Fibroblast of the aortic adventitia (primary cell): ENCODE data around the gene NAV2. TPM values are rescaled to one million over a fixed set of nuclear protein-coding genes. Genes with fewer than 3 reads are reported as not detected.

Experiments
- DNase-seq: peaks from one replicate; pipeline ENCODE4 v3.0.0-alpha.2; 2010; ENCODE audit warnings: low read depth
- H3K4me3 ChIP-seq: 2 replicates; pipeline ENCODE4 v1.5.1; 2011; ENCODE audit warnings: low read depth, mild to moderate bottlenecking, control low read depth, low read length, moderate library complexity
- total RNA-seq: library from RNA; depleted of rRNA; stranded (reverse); fragments of >200 nt; gene quantifications from 2 replicates; pipeline ENCODE4 v1.2.3, GENCODE V29; 2012; ENCODE audit warnings: low replicate concordance
- TF ChIP-seq, protein P1 (sequence below): IDR thresholded peaks from 2 replicates; pipeline ENCODE4 v1.5.1; 2011; ENCODE audit warnings: mild to moderate bottlenecking, low read length, control low read depth, inconsistent platforms; ENCODE audit not compliant: insufficient read depth

The NAV2 gene
- total RNA-seq, 1 donor, result 44.6 TPM

DNA sequence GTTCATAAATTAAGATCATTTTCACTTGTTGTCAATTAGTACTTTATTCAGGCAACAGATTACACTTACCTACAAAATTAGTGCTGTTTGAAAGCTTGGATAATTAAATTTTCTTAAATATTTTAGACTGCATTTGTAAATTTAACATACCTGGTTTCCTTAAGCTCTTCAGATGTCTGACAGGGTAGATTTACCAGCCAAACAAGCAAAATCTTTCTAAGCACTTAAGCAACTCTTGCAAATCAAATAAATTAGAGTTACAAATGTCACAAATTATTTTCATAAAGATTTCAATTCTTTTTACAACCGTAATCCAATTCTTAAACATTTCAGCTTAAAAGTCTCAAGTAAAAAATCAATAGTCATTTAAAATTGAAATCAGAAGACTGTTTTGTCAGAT, 317.8 kb downstream of the NAV2 start:
- H3K4me3 ChIP-seq, result no peak overlapping the region
- TF ChIP-seq, protein P1, sequence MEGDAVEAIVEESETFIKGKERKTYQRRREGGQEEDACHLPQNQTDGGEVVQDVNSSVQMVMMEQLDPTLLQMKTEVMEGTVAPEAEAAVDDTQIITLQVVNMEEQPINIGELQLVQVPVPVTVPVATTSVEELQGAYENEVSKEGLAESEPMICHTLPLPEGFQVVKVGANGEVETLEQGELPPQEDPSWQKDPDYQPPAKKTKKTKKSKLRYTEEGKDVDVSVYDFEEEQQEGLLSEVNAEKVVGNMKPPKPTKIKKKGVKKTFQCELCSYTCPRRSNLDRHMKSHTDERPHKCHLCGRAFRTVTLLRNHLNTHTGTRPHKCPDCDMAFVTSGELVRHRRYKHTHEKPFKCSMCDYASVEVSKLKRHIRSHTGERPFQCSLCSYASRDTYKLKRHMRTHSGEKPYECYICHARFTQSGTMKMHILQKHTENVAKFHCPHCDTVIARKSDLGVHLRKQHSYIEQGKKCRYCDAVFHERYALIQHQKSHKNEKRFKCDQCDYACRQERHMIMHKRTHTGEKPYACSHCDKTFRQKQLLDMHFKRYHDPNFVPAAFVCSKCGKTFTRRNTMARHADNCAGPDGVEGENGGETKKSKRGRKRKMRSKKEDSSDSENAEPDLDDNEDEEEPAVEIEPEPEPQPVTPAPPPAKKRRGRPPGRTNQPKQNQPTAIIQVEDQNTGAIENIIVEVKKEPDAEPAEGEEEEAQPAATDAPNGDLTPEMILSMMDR, result no peak

DNA sequence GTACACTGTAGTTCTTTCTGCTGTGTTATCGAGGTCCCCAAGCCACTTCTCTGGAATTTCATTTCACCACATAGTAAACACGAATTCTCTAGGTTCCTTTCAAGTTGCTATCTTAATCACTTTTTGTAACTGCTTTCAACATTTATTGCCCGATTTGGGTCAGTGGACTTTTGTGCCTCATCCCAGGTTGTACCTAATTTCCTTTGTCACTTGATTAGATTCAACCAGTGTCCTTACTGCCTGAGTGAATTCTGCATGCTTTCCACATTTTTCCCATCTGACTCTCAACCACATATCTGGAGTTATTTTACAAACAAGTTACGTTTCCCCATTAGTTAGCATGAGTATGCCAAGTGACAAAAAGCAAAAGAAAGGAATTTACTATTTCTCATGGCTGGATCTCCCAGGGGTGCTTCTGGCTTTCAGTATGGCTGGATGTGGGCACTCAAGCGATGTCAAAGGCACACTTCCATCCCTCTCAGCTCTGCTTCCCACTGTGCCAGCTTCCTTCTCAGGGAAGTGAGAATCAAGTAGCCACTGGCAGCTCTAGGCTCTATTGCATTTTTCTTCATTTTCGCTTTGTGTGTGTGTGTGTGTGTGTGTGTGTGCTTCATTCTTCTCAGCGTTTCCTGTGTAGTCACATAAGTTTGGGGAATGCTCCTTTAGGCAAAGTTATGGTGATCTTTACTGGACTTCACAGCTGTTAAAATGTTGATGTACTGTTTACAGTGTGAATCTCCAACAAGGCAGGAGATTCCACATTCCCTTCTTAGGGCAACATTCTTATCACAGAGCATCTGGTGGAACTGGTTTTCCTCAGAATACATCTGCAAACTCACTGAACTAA, 318.7 kb downstream of the NAV2 start:
- TF ChIP-seq, protein P1, result no peak
- peak; percentile 88 for DNase-seq
- H3K4me3 ChIP-seq, result peak overlapping the region; percentile 9

More for the DNA sequence above, 317.8 kb downstream of the NAV2 start:
- no peak for DNase-seq

DNA sequence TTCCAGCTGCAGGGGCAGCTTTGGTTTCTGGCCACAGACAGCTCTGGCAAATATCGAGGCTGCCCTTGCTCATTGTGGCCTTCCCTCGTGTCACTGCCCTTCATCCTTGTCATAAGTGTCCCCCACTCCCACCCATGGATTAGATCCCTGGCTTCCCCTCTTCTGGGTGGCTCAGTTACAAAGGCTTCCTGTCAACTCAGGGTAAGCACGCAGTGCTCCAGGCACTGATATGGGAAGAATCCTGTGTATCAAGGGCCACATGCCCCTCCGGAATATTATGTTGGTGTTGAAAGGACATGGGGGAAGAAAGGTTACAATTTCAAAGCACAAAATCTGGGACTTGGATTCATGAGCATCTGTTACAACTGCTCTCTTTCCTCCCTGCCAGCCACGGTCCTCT, 319.5 kb downstream of the NAV2 start:
- TF ChIP-seq, protein P1, result no peak
- H3K4me3 ChIP-seq, result no peak overlapping the region
- no peak for DNase-seq

DNA sequence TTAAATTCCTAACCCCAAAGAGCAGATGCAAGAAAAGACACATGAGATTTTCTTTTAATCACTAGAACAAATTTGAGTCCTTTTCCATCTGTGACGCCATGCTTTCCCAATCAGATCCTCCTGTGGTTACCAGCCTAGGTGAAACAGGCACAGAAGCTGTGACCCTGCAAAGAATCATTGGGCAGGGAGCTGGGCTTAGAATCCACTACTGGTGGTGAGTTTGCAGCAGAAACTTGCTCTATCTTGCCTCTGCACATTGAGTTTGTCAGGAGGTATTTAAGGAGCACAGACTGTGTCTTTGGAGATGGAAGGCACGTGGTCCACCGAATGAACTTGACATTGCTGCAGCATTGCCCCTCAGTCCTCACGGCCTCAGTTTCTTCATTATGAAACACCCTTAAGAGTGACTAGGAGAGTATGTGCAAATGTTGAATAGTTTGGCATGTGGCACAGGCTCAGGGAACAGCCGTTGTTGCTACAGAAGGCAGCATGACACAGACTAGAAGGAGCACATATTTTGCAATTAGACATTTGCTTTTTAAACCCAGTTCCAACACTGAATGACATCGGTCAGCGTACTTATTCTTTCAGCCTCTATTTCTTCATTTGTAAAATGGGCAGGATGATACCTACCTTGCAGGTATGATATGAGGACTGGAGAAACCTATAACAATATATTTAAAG, 320.1 kb downstream of the NAV2 start:
- no peak for DNase-seq
- H3K4me3 ChIP-seq, result no peak overlapping the region
- TF ChIP-seq, protein P1, result no peak

DNA sequence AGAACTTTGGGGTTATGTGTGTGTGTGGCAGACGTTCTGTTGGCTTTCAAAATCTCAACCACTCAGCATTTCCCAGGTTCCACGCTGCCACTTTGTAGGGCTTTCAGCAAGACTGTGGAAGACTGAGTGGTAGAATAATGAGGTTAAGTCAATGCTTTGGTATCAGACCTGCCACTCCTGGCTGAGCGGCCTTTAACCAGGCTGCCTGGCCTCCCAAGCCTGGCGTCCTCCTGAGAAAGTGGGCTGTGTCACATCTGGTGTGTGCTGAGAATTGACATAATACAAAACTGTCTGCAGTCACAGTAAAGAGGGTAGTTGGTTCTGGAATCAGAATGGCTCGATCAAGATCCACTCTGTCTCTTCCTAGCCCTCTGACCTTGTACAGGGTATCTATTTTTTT, 321.2 kb downstream of the NAV2 start:
- no peak for DNase-seq
- TF ChIP-seq, protein P1, result no peak

DNA sequence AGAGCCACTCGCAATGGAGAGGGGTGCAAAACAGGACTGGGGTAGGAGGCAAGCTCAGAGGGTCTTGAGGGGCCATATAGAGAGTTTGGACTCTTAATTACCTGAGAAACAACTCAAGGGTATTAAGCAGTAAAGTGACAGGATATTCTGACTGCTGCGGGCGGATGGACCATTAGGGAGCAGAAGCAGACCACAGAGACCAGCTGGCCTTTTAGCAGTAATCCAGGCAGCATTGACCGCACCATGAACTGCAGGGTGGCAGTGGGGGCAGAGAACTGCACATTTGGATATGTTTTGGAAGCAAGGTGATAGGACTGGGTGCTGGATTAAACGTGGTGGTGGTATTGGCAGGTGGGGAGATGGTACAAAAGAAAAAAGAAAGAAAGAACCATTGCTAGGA, 322.3 kb downstream of the NAV2 start:
- TF ChIP-seq, protein P1, result no peak
- no peak overlapping the region for H3K4me3 ChIP-seq
- no peak for DNase-seq

More for the DNA sequence above, 321.2 kb downstream of the NAV2 start:
- H3K4me3 ChIP-seq, result no peak overlapping the region
